Measurements from ENCODE around the gene MEA1.
A peak's percentile ranks its signal among the peaks of the same experiment; 100 is the strongest.

MEA1 gene

DNA sequence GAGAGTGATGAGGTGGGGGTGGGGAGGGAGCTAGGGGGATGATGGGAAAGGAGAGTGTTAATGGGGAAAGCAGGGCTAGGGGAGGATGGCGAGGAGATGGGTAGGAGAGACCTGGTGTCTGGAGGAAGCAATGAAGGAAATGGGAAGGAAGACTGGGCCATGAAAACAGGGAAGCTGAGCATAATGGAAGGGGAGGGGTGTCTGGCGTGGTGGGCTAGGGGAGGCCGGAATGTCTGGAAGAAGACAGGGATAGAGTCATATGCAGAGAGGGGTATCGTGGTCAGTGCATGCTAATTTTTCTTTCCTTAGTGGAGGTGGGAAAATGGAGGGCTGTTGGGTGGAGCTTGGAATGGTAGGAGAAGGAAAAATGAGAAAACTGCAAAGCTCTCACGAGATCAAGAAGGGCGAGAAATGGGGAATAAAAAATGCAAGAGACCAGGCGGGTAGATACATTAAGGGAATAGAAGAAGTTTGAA lies 726 bp upstream of the MEA1 start (continued):
- TF ChIP-seq, protein P1, sequence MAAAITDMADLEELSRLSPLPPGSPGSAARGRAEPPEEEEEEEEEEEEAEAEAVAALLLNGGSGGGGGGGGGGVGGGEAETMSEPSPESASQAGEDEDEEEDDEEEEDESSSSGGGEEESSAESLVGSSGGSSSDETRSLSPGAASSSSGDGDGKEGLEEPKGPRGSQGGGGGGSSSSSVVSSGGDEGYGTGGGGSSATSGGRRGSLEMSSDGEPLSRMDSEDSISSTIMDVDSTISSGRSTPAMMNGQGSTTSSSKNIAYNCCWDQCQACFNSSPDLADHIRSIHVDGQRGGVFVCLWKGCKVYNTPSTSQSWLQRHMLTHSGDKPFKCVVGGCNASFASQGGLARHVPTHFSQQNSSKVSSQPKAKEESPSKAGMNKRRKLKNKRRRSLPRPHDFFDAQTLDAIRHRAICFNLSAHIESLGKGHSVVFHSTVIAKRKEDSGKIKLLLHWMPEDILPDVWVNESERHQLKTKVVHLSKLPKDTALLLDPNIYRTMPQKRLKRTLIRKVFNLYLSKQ (tag by site-specific recombination; IDR thresholded peaks at IDR 0.05; ENCODE audit: borderline replicate concordance): 0 out of 2 replicates have a peak, but pooled peaks have one; percentile 24
- TF ChIP-seq OVOL3 (tag by site-specific recombination; IDR thresholded peaks at IDR 0.05) (0 out of 2 replicates have a peak, but pooled peaks have one; percentile 56), GLI2 (tag by site-specific recombination; IDR thresholded peaks at IDR 0.05; ENCODE audit: borderline replicate concordance, low read depth) (no peak), PRDM4 (tag by site-specific recombination; IDR thresholded peaks at IDR 0.05) (no peak), ZNF792 (tag by site-specific recombination; IDR thresholded peaks at IDR 0.05) (no peak), ZNF366 (tag by site-specific recombination; conservative IDR thresholded peaks at IDR 0.05) (0 out of 2 replicates have a peak, but pooled peaks have one; percentile 63), GLI4 (tag by site-specific recombination; IDR thresholded peaks at IDR 0.05) (0 out of 2 replicates have a peak, but pooled peaks have one; percentile 49), KLF16 (tag by site-specific recombination; IDR thresholded peaks at IDR 0.05) (peak; percentile 32; the same call in 1 of the 2 replicates), ZBTB48 (tag by site-specific recombination; IDR thresholded peaks at IDR 0.05) (peak; percentile 79), PATZ1 (tag by site-specific recombination; IDR thresholded peaks at IDR 0.05) (peak; percentile 51), ZNF558 (tag by site-specific recombination; IDR thresholded peaks at IDR 0.05) (0 out of 2 replicates have a peak, but pooled peaks have one; percentile 44), ZBTB20 (tag by site-specific recombination; IDR thresholded peaks at IDR 0.05) (peak; percentile 45; the same call in 1 of the 2 replicates), ZNF404 (tag by site-specific recombination; IDR thresholded peaks at IDR 0.05) (no peak), ZNF660 (tag by site-specific recombination; IDR thresholded peaks at IDR 0.05) (no peak), SP3 (tag by site-specific recombination; IDR thresholded peaks at IDR 0.05) (no peak), ZNF560 (tag by site-specific recombination; IDR thresholded peaks at IDR 0.05; ENCODE audit: borderline replicate concordance) (no peak), SALL2 (tag by site-specific recombination; IDR thresholded peaks at IDR 0.05; ENCODE audit: borderline replicate concordance) (no peak), ZNF184 (tag by site-specific recombination; IDR thresholded peaks at IDR 0.05) (no peak), ZNF398 (tag by site-specific recombination; IDR thresholded peaks at IDR 0.05) (peak; percentile 4; the same call in 1 of the 2 replicates)
- TF ChIP-seq, protein P2, sequence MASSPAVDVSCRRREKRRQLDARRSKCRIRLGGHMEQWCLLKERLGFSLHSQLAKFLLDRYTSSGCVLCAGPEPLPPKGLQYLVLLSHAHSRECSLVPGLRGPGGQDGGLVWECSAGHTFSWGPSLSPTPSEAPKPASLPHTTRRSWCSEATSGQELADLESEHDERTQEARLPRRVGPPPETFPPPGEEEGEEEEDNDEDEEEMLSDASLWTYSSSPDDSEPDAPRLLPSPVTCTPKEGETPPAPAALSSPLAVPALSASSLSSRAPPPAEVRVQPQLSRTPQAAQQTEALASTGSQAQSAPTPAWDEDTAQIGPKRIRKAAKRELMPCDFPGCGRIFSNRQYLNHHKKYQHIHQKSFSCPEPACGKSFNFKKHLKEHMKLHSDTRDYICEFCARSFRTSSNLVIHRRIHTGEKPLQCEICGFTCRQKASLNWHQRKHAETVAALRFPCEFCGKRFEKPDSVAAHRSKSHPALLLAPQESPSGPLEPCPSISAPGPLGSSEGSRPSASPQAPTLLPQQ (tag by site-specific recombination; IDR thresholded peaks at IDR 0.05): peak; percentile 80
- TF ChIP-seq, protein P3, sequence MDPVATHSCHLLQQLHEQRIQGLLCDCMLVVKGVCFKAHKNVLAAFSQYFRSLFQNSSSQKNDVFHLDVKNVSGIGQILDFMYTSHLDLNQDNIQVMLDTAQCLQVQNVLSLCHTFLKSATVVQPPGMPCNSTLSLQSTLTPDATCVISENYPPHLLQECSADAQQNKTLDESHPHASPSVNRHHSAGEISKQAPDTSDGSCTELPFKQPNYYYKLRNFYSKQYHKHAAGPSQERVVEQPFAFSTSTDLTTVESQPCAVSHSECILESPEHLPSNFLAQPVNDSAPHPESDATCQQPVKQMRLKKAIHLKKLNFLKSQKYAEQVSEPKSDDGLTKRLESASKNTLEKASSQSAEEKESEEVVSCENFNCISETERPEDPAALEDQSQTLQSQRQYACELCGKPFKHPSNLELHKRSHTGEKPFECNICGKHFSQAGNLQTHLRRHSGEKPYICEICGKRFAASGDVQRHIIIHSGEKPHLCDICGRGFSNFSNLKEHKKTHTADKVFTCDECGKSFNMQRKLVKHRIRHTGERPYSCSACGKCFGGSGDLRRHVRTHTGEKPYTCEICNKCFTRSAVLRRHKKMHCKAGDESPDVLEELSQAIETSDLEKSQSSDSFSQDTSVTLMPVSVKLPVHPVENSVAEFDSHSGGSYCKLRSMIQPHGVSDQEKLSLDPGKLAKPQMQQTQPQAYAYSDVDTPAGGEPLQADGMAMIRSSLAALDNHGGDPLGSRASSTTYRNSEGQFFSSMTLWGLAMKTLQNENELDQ (tag by site-specific recombination; IDR thresholded peaks at IDR 0.05; ENCODE audit: low read depth): no peak
